ENCODE data around the gene MRPS15.
A peak's percentile ranks its signal among the peaks of the same experiment; 100 is the strongest.

MRPS15 gene

DNA sequence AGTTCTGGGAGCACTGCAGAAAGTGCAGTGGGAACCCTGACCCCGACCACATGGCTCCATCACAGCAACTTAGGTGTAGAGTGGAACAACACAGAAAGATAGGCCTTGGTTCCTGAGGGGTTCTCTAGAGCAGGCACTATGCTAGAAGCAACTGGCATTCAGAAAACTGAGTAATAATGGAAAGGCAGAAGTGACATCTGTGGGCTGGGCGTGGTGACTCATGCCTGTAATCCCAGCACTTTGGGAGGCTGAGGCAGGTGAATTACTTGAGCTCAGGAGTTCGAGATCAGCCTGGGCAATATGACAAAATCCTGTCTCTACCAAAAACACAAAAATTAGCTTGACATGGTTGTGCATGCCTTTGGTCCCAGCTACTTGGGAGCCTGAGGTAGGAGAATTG is 5.3 kb downstream of the MRPS15 start:
- H3K4me1 ChIP-seq (ENCODE audit: control insufficient read depth in 1 of 2, insufficient read depth in 1 of 2, low read depth in 1 of 2, low read length in 1 of 2), result peaks cover 48% of the 10 kb centered on the region in 2 experiments
- no peaks in the 10 kb centered on the region for H3K27me3 ChIP-seq
- H3K9me3 ChIP-seq, result no peaks in the 10 kb centered on the region
- H3K36me3 ChIP-seq, result peaks cover 4% of the 10 kb centered on the region
- H3K27ac ChIP-seq, result peak overlapping the region; percentile 84
- TF ChIP-seq, protein P1, sequence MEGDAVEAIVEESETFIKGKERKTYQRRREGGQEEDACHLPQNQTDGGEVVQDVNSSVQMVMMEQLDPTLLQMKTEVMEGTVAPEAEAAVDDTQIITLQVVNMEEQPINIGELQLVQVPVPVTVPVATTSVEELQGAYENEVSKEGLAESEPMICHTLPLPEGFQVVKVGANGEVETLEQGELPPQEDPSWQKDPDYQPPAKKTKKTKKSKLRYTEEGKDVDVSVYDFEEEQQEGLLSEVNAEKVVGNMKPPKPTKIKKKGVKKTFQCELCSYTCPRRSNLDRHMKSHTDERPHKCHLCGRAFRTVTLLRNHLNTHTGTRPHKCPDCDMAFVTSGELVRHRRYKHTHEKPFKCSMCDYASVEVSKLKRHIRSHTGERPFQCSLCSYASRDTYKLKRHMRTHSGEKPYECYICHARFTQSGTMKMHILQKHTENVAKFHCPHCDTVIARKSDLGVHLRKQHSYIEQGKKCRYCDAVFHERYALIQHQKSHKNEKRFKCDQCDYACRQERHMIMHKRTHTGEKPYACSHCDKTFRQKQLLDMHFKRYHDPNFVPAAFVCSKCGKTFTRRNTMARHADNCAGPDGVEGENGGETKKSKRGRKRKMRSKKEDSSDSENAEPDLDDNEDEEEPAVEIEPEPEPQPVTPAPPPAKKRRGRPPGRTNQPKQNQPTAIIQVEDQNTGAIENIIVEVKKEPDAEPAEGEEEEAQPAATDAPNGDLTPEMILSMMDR (IDR thresholded peaks at IDR 0.05), result no peak
- peak overlapping the region in 1 of 2 experiments; percentile 56 for H3K4me3 ChIP-seq (ENCODE audit: low read depth in 1 of 2, low read length in 1 of 2)

- Histone ChIP-seq H3K27ac (peak overlapping the region; percentile 84), H3K4me1 (ENCODE audit: control insufficient read depth in 1 of 2, insufficient read depth in 1 of 2, low read depth in 1 of 2, low read length in 1 of 2) (peaks cover 39% of the 10 kb centered on the region in 2 experiments), H3K27me3 (no peaks in the 10 kb centered on the region), H3K4me3 (ENCODE audit: low read depth in 1 of 2, low read length in 1 of 2) (peak overlapping the region; percentile 28 to 56), H3K36me3 (peaks cover 4% of the 10 kb centered on the region), H3K9me3 (no peaks in the 10 kb centered on the region)
- TF ChIP-seq, protein P1 (IDR thresholded peaks at IDR 0.05), result no peak
These were observed 6.5 kb downstream of the MRPS15 start for GRCh38 chr1:36457691-36458090.

- H3K36me3 ChIP-seq, result peaks cover 4% of the 10 kb centered on the region
These were observed 7.7 kb downstream of the MRPS15 start for GRCh38 chr1:36456391-36456928.

GRCh38 chr1:36455386-36455785 is 8.8 kb downstream of the MRPS15 start:
- Histone ChIP-seq H3K4me1 (ENCODE audit: control insufficient read depth in 1 of 2, insufficient read depth in 1 of 2, low read depth in 1 of 2, low read length in 1 of 2) (peaks cover 53 to 55% of the 10 kb centered on the region in 2 experiments), H3K4me3 (ENCODE audit: low read depth in 1 of 2, low read length in 1 of 2) (no peak overlapping the region), H3K36me3 (peaks cover 4% of the 10 kb centered on the region), H3K27me3 (no peaks in the 10 kb centered on the region), H3K27ac (no peak overlapping the region), H3K9me3 (no peaks in the 10 kb centered on the region)
- TF ChIP-seq, protein P1 (IDR thresholded peaks at IDR 0.05), result no peak

More at GRCh38 chr1:36456391-36456928, 7.7 kb downstream of the MRPS15 start:
- no peaks in the 10 kb centered on the region for H3K9me3 ChIP-seq
- H3K4me3 ChIP-seq (ENCODE audit: low read depth in 1 of 2, low read length in 1 of 2), result peak overlapping the region in 1 of 2 experiments; percentile 56
- no peaks in the 10 kb centered on the region for H3K27me3 ChIP-seq
- H3K4me1 ChIP-seq (ENCODE audit: control insufficient read depth in 1 of 2, insufficient read depth in 1 of 2, low read depth in 1 of 2, low read length in 1 of 2), result peaks cover 43 to 44% of the 10 kb centered on the region in 2 experiments
- H3K27ac ChIP-seq, result peak overlapping the region; percentile 44
- TF ChIP-seq, protein P1 (IDR thresholded peaks at IDR 0.05), result no peak

DNA sequence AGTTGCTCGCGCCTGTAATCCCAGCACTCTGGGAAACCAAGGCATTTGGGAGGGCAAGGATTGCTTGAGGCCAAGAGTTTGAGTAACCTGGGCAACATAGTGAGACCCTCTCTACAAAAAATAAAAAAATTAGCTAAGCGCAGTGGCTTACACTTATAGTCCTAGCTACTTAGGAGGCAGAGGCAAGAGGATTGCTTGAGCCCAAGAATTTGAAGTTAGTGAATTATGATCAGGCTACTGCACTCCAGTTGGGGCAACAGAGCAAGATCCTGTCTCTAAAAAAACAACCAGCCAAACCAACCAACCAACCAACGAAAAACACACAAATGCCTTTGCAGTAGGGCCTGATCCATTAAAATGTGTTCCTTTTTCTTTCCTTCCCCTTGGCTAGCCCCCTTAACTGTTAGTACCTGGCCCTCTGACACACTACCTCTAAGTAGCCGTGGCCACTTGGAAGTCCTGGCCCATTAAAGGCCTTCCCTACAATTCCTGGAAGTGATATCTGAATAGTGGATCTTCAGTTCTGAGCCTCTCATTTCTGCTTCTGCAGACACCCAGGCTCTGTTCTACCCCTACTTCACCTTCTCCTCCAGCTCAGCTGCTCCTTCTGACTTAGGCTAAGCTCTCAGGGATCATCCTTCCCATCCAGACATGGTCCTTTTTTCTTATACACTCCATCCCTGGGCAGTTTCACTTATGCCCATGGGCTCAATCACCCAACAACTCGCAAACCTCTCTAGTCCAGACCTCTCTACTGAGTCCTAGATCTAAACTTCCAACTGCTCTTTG is 10.4 kb downstream of the MRPS15 start:
- H3K4me1 ChIP-seq (ENCODE audit: control insufficient read depth in 1 of 2, insufficient read depth in 1 of 2, low read depth in 1 of 2, low read length in 1 of 2), result peaks cover 50 to 53% of the 10 kb centered on the region in 2 experiments
- H3K36me3 ChIP-seq, result peaks cover 4% of the 10 kb centered on the region
- H3K27me3 ChIP-seq, result no peaks in the 10 kb centered on the region
- TF ChIP-seq, protein P1 (IDR thresholded peaks at IDR 0.05), result no peak
- H3K9me3 ChIP-seq, result no peaks in the 10 kb centered on the region
- H3K27ac ChIP-seq, result no peak overlapping the region
- H3K4me3 ChIP-seq (ENCODE audit: low read depth in 1 of 2, low read length in 1 of 2), result no peak overlapping the region

Data from neutrophil (primary cell).